NCI-H2196 treated with DMSO at 0.1 percent for 48 hours (cell line): ENCODE data around the gene CD80.
A peak's percentile ranks its signal among the peaks of the same experiment; 100 is the strongest.

ENCODE experiments used
- DNase-seq: peaks from one replicate; lab custom pipeline; 2025; ENCODE audit not compliant: unreplicated experiment; lab: John Stamatoyannopoulos, UW

CD80 gene

DNA sequence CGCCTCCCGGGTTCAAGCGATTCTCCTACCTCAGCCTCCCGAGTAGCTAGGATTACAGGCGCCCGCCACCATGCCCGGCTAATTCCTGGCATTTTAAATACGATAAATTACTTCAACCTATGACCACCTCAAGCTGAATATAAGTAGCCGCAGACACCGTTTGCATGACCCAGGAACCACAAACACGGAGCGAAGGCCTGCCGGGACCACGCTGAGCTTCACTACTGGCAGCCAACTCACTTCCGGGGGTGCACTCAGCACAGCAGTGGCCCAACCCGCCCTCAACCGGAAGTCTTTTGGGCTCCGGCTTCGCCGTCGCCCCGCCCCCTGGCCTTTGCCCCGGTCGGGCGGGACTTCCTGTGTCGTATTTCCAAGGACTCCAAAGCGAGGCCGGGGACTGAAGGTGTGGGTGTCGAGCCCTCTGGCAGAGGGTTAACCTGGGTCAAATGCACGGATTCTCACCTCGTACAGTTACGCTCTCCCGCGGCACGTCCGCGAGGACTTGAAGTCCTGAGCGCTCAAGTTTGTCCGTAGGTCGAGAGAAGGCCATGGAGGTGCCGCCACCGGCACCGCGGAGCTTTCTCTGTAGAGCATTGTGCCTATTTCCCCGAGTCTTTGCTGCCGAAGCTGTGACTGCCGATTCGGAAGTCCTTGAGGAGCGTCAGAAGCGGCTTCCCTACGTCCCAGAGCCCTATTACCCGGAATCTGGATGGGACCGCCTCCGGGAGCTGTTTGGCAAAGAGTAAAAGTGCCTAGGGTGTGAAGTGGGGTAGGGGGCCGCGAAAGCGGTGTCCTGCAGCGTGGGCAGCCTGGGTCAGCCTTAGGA, 61.0 kb downstream of the CD80 start, which contains the start of gene TIMMDC1:
TSS of gene TIMMDC1 (plus strand) at position 362 of the 826 bp plus-strand sequence. CDS start at position 549, 187 bp downstream.
- DNase-seq, result peak; percentile 99

DNA sequence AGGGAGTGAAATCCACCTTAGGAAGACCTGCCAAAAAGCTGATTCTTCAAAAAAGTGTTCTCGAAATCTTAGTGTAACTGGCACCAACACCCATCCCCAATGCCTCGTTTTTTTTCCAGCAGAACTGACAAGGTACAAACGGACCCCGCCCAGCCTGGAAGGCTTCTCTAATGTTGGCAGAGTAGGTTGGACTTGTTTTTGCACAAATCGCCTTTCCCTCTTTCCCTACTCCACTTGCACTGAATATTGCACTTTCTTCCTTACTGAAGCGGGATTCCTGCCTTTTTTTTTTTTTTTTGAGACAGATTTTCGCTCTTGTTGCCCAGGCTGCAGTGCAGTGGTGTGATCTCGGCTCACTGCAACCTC, 61.6 kb downstream of the CD80 start:
- DNase-seq, result no peak

DNA sequence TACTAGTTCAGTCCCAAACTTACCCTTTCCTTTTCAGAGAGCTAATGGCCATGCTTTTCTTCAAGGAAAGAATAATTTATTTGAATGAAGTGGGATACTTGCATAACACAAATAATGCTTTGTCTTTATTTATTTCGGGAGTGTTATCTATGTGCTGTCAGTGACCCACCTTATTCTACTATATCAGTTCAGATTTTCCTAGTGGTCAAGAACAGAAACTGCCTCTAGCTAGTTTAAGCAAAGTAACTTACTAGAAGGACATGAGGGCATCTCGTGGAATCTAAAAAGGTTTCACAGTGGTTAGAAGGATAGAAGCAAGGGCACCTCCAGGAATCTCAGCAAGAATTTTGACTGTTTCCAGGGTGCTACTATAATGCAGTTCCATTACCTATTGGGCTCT, 64.8 kb downstream of the CD80 start:
- DNase-seq, result no peak

DNA sequence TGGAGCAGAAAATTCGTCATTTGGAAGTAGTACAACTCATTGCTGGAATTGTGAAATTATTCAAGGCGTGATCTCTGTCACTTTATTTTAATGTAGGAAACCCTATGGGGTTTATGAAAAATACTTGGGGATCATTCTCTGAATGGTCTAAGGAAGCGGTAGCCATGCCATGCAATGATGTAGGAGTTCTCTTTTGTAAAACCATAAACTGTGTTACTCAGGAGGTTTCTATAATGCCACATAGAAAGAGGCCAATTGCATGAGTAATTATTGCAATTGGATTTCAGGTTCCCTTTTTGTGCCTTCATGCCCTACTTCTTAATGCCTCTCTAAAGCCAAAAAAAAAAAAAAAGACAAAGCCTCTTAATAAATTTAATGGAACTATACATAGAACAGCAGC, 66.6 kb downstream of the CD80 start:
- DNase-seq, result no peak

DNA sequence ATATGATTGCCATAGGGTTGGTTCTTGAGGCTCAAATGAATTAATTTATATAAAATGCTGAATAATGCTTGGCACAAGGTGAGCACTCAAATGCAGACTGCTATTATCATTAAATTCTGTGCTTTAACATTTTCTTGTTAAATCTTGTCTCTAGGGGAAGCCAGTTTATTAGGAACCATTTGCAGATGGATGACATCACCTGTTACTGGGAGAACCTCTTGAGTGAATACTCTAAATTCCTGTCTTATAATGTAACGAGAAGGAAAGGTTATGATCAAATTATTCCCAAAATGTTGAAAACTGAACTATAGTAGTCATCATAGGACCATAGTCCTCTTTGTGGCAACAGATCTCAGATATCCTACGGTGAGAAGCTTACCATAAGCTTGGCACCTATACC, 67.3 kb downstream of the CD80 start:
- DNase-seq, result no peak

DNA sequence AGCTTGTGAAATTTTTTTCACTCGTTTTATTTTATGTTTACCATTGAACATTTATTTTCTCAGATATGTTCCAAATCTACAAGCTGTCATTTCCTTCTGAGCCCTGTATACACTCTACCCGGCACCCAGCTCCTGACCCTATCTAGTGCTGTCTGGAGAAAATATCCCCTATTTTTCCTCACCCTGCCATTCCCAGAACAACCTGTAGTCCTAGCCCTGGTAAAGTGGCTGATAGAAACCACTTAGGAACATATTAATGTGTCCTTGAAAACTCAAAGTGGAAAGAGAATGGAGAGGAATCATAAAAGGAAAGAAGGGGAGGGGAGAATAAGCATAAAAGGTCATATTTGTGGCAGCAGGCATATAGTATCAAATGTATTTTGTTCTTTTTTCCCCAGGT, 69.3 kb downstream of the CD80 start:
- no peak for DNase-seq

DNA sequence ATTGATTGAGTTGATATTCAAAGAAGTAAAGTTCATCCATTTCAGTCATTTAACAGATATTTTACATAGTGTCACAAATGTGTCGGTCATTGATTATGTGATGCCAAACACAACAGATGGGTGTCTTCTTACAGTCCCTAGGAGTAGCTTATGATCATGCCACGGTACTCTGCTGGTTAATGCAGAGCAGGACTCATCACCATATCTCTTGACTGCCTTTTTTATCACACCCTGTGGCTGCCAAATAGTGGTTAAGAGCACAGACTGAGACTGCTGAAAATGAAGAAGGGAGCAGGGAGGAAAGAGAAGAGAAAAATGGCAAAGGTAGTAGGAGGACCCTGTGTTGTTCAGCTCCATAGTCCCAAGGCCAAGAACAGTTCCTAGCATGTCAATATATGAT, 73.9 kb downstream of the CD80 start:
- no peak for DNase-seq

DNA sequence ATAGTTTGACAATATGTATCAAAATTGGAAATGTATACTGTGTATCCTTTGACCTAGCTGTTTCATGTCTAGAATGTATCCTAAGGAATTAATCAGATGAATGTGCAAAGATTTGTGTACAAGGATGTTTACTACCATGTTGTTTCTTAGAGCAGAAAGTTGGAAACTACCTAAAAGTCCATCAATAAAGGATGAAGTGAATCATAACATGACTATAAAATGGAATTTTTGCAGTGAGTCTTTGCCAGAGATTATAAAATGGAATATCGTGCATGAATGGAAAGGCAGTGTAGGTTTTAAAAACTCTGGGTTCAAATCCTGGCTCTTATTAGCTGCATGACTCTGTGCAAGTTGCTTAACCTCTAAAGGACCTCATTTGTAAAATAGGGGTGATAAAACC, 76.3 kb downstream of the CD80 start:
- DNase-seq, result no peak

DNA sequence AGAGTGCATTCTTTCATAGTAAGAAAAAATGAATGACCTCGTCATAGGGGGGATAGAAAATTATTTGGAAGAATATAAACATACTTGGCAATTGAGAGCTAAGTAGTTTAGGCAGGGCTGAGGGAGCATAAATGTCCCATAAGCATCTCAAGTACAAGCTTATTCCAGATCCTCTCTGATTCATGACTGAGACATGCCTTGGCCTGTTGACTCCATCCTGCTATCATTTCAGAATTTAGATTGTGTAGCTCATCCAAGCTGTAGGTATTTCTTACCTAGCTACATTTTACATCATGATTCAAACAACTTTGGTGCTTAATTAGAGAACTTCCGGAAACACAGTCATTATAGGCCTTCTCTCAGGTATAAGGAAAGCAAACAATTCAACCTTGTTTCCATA, 78.3 kb downstream of the CD80 start:
- DNase-seq, result no peak
